Measurements from ENCODE around the gene GPC5.
"Not testable (repeated sequence)": the region's sequence is repeated elsewhere in the genome, so short reads cannot be mapped to it uniquely, and the experiment has no call there.

Gene GPC5

DNA sequence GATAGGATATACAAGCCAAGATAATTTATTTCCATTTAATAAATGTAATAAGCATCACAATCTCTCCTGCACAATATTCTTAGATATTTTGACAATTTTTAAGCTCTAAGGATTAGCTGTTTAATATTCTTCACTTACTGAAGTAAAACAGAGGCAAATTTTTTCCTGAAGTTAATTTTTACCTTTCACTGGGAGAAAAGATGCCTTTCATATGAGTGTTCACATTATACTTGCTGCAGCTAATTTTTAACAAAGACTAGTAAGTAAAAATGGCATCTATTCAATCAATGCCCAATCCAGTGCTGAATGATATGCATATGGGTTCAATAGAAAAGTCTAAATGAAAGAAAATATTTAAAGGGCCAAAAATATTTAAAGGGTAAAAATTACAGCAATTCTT, 1451.0 kb downstream of the GPC5 start:
- DNase-seq (ENCODE audit: low read depth) = no peak

DNA sequence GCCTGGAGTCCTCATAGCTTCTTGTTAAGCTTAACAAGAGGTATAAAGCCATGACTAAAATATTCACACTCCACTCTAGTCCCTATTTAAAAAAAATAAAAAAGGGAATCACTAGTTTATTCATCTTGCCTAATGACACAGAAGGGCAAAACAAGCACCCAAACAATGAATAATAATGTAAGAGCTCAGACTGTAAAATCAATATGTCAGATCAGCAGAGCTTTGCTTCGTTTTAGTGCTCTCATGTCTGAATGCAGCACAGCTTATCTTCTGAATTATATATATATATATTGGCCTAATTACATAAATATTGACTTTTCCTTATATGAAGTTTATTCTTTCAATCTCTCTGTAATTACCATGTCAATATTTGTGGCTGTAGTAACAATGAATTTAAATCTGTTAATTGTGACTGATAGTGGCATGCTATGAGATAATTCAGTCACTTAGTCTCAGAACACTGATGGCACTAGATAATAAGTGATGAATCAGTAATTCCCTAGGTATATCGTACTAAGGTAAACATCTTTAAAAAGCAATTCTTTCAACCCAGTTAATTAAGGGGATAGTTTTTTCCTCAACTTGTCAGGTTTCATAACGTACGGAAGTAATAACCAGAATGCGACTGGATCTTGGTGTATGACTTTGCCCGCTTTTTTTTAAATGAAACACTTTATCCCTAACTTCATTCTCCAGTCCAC, 1466.3 kb downstream of the GPC5 start:
- no peak for DNase-seq (ENCODE audit: low read depth)

DNA sequence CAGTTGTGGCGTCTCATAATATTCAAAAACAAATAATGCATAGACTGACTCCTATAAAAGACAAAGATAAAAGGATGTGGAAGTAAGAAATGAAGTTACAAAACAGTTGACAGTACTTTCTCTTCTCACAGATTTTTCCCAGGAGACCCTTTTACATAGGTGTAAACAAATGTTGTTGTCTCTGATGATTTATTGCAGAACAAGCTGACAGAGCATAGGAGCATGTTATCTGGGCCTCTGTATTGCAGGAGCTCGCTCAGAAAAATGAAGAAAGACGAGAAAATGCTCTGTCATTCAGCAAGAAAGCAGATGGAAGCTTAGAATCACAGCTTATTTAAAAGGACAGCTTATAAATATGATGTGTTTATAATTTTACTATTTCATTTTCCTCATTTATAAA, 1474.6 kb downstream of the GPC5 start:
- DNase-seq (ENCODE audit: low read depth) = no peak

DNA sequence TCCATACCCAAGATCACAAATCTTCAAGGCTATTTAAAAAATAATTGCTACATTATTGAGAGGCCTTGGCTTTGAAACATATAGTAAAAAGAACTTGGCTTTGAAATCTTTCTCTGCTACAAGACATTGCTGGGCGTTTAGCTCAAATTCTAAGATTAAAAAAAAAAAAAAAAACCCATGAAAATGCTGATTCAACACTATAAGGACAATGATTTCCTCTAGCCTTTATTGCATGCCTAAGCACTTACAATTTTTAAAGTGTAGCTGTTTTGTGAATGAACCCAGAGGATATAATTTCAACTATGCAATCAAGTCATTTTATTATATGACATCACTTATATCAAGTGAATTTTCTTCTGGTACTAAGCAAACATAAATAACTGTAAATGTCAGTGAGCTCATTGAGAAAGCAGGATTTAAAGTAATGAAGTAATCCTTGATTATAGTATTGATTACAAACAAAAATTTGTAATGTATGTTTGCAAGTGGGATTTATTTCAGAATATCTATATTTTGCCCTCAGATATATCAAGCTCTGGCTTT, 1488.2 kb downstream of the GPC5 start:
- no peak for DNase-seq (ENCODE audit: low read depth)

DNA sequence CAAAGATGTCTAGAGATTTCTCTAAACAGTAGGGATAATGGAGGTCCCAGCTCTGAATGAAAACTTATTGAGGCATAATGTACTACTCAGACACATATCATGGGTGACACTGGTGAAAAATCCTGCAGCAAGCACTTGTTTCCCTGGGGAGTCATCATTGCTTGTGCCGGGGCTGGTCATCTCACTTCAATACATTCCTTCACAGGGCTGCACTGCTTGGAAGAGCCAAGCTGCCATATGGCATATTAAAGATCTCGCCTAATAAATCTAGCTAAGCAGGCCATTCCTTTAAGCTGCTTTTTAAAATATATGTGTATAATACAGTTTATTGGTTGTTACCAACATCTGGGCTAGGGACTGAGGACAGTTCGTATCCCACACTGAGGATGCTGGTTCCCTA, 1496.0 kb downstream of the GPC5 start:
- no peak for DNase-seq (ENCODE audit: low read depth)

DNA sequence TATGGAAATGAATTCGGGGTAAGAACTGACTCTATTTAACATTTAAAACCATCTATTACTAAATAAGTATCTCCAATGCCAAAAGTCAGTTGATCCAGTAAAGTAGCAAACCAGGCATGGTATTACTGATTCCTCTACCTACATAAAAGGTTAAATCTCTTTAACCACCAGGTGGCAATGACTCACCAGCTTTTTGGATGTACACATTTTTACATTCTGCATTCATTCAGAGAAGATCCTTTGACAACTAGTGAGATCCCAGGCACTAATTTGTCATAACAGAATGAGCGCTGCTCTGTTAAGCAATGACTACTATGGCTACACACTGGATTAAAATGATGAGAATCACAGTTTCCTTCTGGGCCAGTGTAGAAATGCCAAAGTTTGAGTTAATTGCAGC, 1498.4 kb downstream of the GPC5 start:
- DNase-seq (ENCODE audit: low read depth) = no peak

DNA sequence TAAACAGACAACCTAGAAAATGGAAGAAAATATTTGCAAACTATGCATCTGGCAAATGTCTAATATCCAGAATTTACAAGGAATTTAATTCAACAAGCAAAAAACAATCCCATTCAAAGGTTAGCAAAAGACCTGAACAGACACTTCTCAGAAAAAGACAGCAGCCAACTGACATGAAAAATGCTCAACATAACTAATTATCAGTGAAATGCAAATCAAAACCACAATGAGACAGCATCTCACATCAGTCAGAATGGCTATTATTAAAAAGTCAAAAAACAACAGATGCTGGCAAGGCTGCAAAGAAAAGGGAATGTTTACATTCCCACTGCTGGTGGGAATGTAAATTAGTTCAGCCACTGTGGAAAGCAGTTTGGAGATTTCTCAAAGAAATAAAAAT, 1500.5 kb downstream of the GPC5 start:
- not testable (repeated sequence) for DNase-seq (ENCODE audit: low read depth)

DNA sequence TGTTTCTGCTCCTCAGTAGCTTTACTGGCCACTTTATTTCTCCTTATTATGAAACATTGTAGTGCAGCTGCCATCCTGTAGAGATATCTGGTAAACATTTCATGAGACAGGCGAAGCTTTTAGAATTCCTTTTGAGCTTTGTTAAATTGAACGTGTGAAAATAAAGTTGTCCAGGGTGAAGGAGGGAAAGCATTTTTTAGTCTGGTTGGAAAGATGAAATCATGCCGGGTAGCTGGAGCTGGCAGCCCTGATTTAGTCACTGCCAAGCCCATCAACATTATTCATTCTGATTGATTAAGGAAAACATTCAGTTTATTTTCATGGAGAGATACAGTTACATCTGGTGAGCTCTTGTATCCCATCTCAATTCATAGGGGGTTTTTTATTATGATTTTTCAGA, 1502.0 kb downstream of the GPC5 start:
- DNase-seq (ENCODE audit: low read depth) = no peak

DNA sequence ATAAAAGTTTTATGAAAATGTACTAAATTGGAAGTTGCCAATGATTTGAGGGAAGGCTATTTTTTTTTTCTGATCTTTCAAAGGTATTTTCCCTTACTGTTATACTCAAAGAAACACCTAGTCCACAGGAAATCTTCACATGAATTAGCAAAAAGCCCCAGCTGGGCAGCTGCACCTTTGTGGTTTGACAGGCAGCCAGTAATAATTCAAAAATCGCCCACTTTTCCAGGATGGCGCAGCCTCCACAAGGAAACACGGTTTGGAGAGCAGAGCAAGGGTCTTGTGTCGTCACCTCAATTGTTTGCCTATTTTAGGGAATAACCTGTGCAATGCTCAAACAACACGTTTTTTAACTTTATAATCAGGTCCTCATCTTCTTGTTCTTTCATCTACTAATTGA, 1503.3 kb downstream of the GPC5 start:
- no peak for DNase-seq (ENCODE audit: low read depth)

DNA sequence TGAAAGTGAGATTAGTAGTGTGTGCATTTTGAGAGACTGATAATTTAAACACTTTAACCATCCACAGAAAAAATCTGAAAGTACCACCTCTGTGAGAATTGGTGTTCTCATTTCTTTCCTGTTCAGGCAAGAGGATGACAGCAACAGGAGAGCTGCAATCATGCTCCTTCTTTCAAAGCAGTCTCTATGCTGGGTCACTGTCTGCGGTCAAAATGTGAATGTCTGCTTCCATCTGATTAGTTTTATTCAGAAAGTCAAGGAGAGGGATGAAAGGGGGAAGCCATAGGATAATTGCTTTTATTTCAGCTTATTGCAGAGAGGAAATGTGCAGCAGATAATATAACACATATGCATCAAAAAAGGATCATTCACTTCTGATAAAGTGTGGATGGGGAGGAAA, 1514.2 kb downstream of the GPC5 start:
- no peak for DNase-seq (ENCODE audit: low read depth)

DNA sequence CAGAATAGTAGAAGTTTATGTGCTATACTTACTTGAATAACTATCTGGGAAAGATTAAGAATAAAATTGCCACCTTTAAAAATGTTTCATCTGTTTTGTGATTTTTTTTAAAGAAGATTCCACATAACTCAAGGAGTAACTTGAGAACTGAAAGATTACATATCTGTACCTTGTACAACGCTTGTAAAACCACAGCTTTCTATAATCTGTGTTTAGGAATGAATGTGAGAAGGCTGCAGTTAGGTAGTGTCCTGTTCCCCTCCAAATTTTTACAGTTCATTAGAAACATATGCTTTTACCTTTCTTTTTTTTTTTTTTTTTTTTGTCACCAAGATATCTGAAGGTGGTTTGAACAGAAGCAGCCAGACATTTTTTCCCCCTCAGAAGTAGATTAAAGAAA, 1515.4 kb downstream of the GPC5 start:
- no peak for DNase-seq (ENCODE audit: low read depth)
